ENCODE measurements around the gene MEF2D.

MEF2D gene

GRCh38 chr1:156500793-156501506, 375 bp upstream of the MEF2D start:
- DNase-seq (ENCODE audit: low read depth, low spot score) = peak; percentile 89

- DNase-seq (ENCODE audit: low read depth, low spot score) = no peak
Measured at GRCh38 chr1:156499842-156500542, 583 bp downstream of the MEF2D start.

- no peak for DNase-seq (ENCODE audit: low read depth, low spot score)
Measured at GRCh38 chr1:156499194-156499841, 1.3 kb downstream of the MEF2D start.

- no peak for DNase-seq (ENCODE audit: low read depth, low spot score)
Measured at GRCh38 chr1:156498432-156499193, 2.0 kb downstream of the MEF2D start.

- no peak for DNase-seq (ENCODE audit: low read depth, low spot score)
Measured at GRCh38 chr1:156497743-156498431, 2.7 kb downstream of the MEF2D start.

- DNase-seq (ENCODE audit: low read depth, low spot score) = no peak
Measured at GRCh38 chr1:156497078-156497742, 3.4 kb downstream of the MEF2D start.

GRCh38 chr1:156496211-156496761, 4.3 kb downstream of the MEF2D start:
- no peak for DNase-seq (ENCODE audit: low read depth, low spot score)

GRCh38 chr1:156495401-156496140, 5.0 kb downstream of the MEF2D start:
- no peak for DNase-seq (ENCODE audit: low read depth, low spot score)

DNA sequence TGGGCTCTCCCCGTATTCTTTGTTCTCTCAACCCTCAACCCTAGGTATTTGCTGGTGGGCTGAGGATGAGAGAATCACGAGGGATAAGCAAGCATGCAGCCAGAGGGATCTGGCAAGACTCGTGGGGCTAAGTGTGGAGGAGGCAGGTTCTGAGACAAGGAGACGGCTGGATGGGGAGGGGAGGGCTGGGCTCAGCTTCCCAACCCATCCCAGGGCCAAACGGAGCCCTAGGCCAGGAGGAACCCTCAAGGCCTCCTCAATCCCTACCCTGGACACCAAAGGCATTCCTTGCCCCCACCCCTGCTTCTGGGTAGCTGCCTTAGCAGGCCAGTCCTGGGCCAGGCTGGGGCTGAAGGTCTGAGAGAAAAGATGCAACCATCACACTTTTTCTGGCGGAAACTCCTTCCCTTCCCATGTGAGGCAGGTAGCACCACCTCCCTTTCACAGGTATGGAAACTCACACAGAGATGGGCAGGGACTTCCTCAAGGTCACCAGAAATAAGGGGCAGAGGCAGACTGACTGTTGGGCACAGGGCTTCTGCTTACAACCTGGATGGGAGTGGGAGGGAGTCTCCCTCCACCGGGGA, 6.2 kb downstream of the MEF2D start:
- DNase-seq (ENCODE audit: low read depth, low spot score) = no peak

DNA sequence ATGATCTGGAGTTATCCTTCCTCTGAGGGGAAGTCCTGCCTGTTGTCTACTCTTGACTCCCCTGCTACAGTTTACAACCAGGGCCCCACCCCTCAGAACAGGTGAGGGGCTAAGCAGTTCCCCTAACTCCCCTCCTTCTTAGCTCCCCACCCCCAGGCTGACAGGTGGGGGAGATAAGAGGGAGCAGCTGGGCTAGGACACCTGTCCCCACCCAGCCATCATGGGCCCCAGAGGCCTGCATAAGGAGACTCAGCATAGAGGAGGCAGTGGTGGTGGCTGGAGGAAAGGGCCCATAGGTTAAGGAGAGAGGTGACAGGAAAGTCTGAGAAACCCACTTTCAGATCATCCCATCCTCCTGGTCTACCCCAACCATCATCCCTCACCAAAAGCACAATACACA, 6.8 kb downstream of the MEF2D start:
- no peak for DNase-seq (ENCODE audit: low read depth, low spot score)

DNA sequence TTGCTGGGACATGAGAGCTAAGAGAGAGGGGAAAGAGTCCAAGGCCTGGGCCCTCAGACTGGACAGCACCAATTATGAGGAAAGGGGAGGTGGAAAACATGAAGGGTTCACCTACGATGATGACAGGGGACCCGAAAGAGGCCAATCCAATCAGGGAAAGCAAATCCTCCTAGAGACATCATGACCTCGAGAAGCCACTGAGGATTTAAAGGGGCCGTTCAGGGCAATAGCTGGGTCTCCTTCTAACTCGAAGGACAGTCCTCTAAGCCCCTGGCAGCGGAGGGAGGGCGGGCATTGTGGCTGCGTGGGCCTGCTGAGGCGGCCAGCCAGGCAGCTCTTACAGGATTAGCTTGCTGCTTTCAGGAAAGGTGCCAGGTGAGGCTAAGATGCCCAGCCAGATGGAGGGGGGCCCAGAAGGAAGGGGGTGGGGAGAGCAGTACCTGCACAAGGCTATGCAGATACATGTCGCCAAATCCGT, 7.4 kb downstream of the MEF2D start:
- DNase-seq (ENCODE audit: low read depth, low spot score) = no peak

GRCh38 chr1:156492591-156493080, 7.9 kb downstream of the MEF2D start:
- no peak for DNase-seq (ENCODE audit: low read depth, low spot score)

- no peak for DNase-seq (ENCODE audit: low read depth, low spot score)
Measured at GRCh38 chr1:156492013-156492590, 8.5 kb downstream of the MEF2D start.

- no peak for DNase-seq (ENCODE audit: low read depth, low spot score)
Measured at GRCh38 chr1:156491151-156491949, 9.2 kb downstream of the MEF2D start.

DNA sequence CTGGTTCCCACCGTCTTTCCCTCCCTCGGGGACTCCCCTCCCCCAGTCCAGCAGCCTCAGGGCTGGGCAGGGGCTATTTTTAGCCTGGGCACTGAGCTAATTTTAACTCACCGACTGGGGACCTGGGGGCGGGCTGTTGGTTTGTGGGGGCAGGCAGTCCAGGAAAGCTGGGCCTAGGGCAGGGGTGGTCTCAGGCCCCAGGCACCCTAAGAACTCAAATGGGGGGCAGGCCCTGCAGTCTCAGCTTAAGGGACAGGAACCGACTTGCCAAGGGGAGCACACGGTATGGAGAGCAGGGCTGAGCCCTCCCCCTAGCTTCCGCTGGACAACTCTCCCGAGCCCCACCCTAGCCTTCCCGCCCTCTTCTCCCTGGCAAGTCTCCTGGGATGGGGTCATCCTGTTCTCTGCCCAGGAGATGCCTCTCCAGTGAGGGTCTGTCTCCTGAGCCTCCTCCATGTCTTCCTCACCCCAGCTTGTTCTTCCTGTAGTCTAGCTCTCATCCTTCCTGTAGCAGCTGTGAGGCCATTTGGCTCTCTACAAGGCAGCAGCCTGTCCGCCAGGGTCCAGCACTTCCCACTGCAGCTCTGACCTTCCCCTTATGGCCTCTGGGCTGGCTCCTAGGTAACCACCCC, 10.1 kb downstream of the MEF2D start:
- DNase-seq (ENCODE audit: low read depth, low spot score) = no peak

DNA sequence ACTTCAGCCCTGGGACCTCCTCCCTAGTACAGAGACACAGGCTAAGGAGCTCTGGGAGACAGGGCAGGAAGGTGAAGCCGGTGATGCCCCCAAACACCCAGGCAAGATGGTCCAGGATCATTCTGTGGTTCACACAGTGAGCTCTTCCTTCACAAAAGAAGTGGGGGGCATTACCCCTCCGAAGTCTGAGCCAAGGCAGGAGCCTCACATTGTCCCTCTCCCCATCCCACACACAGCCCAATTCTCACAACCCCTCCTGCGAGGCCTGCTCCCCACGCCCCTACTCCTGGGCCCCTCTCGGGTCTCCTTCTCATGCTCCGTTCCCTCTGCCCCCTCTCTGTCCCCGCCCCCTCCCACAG, 10.7 kb downstream of the MEF2D start:
- DNase-seq (ENCODE audit: low read depth, low spot score) = no peak

- DNase-seq (ENCODE audit: low read depth, low spot score) = no peak
Measured at GRCh38 chr1:156489166-156489934, 11.2 kb downstream of the MEF2D start.
